Thyroid gland (tissue), 4 donors: ENCODE results near the gene SLC22A5.

Experiments used
- POLR2A ChIP-seq, 2 donors: fragments of 450-650 bp; IDR thresholded peaks; one replicate each; pipeline ENCODE4 v1.6.1; 2017; ENCODE audit warnings: antibody characterized with exemption in 2 of 2, mild to moderate bottlenecking in 2 of 2, moderate library complexity in 1 of 2
- TF ChIP-seq, protein P1 (sequence below), 6 experiments: fragments of 200-600 bp in 3 of 6; fragments of 450-650 bp in 3 of 6; sonication (generic) in 3 of 6; IDR thresholded peaks; one replicate each; pipeline ENCODE4 v1.5.1; 2016 to 2019; ENCODE audit warnings: antibody characterized with exemption in 6 of 6, mild to moderate bottlenecking in 2 of 6, inconsistent platforms in 1 of 6, moderate library complexity in 1 of 6

DNA sequence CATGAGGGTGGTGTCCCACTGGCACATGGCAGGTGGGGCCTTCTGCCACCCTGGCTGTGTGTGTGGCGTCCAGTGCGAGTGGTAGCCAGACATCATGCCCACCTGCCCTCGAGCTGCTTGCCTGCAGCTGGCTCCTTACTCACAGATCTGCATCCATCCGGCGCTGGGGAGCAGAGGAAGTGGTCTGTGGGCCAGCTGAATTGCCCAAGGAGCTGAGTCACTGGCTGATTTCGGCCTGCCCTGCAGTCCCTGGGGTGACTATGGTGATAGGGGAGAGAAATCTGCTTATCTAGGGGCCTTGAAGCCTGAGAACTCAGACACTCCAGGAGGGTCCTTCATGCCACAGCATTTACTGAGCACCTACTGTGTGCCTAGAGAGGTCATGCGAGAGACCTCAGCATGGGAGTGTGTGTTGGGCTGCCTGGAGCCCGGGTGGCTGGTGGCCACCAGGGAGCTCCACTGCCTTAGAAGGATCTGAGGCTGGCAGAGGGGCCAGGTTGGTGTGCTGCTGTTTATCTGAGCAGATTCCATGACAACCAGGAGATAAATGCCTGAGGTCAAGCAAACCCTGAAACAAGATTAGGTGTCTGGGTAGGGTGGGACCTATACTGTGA is 57.1 kb downstream of the SLC22A5 start:
- TF ChIP-seq, protein P1, sequence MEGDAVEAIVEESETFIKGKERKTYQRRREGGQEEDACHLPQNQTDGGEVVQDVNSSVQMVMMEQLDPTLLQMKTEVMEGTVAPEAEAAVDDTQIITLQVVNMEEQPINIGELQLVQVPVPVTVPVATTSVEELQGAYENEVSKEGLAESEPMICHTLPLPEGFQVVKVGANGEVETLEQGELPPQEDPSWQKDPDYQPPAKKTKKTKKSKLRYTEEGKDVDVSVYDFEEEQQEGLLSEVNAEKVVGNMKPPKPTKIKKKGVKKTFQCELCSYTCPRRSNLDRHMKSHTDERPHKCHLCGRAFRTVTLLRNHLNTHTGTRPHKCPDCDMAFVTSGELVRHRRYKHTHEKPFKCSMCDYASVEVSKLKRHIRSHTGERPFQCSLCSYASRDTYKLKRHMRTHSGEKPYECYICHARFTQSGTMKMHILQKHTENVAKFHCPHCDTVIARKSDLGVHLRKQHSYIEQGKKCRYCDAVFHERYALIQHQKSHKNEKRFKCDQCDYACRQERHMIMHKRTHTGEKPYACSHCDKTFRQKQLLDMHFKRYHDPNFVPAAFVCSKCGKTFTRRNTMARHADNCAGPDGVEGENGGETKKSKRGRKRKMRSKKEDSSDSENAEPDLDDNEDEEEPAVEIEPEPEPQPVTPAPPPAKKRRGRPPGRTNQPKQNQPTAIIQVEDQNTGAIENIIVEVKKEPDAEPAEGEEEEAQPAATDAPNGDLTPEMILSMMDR (IDR thresholded peaks at IDR 0.05) = peak in 4 of 6 experiments; percentile 7 to 34 (median 24)
- no peak for TF ChIP-seq POLR2A (IDR thresholded peaks at IDR 0.05)
